ENCODE results near the gene PPP6R1.

Gene PPP6R1

GRCh38 chr19:55258828-55259539 is at the start of gene PPP6R1:
Gene PPP6R1 (minus strand): TSS chr19:55259017. CDS start chr19:55247103, 11,914 bp downstream.
- DNase-seq (ENCODE audit: low spot score), result peak; percentile 99

GRCh38 chr19:55308281-55308680 is 49.5 kb upstream of the PPP6R1 start:
- no peak for DNase-seq (ENCODE audit: low spot score)

- no peak for DNase-seq (ENCODE audit: low spot score)
Measured at GRCh38 chr19:55306712-55307111, 47.9 kb upstream of the PPP6R1 start.

- DNase-seq (ENCODE audit: low spot score), result no peak
Measured at GRCh38 chr19:55305983-55306562, 47.3 kb upstream of the PPP6R1 start.

GRCh38 chr19:55305491-55305890 is 46.7 kb upstream of the PPP6R1 start:
- no peak for DNase-seq (ENCODE audit: low spot score)

- no peak for DNase-seq (ENCODE audit: low spot score)
Measured at GRCh38 chr19:55304980-55305379, 46.2 kb upstream of the PPP6R1 start.

GRCh38 chr19:55304279-55304978 is 45.6 kb upstream of the PPP6R1 start:
- no peak for DNase-seq (ENCODE audit: low spot score)

- no peak for DNase-seq (ENCODE audit: low spot score)
Measured at GRCh38 chr19:55303477-55303876, 44.7 kb upstream of the PPP6R1 start.

GRCh38 chr19:55302318-55302703 is 43.5 kb upstream of the PPP6R1 start:
- DNase-seq (ENCODE audit: low spot score), result no peak

- peak; percentile 77 for DNase-seq (ENCODE audit: low spot score)
Measured at GRCh38 chr19:55301459-55302317, 42.9 kb upstream of the PPP6R1 start.

GRCh38 chr19:55300886-55301458 is 42.2 kb upstream of the PPP6R1 start:
- peak; percentile 68 for DNase-seq (ENCODE audit: low spot score)

- DNase-seq (ENCODE audit: low spot score), result no peak
Measured at GRCh38 chr19:55299991-55300390, 41.2 kb upstream of the PPP6R1 start.

- DNase-seq (ENCODE audit: low spot score), result no peak
Measured at GRCh38 chr19:55297267-55297666, 38.5 kb upstream of the PPP6R1 start.

- peak; percentile 30 for DNase-seq (ENCODE audit: low spot score)
Measured at GRCh38 chr19:55289117-55289796, 30.4 kb upstream of the PPP6R1 start.

- DNase-seq (ENCODE audit: low spot score), result peak; percentile 97
Measured at GRCh38 chr19:55287361-55288079, 28.7 kb upstream of the PPP6R1 start.

GRCh38 chr19:55285229-55285890 is 26.5 kb upstream of the PPP6R1 start:
- peak; percentile 45 for DNase-seq (ENCODE audit: low spot score)

GRCh38 chr19:55284405-55285058 is 25.7 kb upstream of the PPP6R1 start:
- DNase-seq (ENCODE audit: low spot score), result peak; percentile 35

- DNase-seq (ENCODE audit: low spot score), result peak; percentile 79
Measured at GRCh38 chr19:55283548-55284377, 24.9 kb upstream of the PPP6R1 start, which contains the start of gene BRSK1. Gene BRSK1 (plus strand): TSS chr19:55283997. CDS start chr19:55284443, 446 bp downstream.

Measured in globus pallidus (tissue), 1 donor.